Thyroid gland (tissue), 4 donors: ENCODE measurements around the gene INTS11.

Experiments used
- POLR2A ChIP-seq, 2 donors: fragments of 450-650 bp; IDR thresholded peaks; one replicate each; pipeline ENCODE4 v1.6.1; 2017; ENCODE audit warnings: antibody characterized with exemption in 2 of 2, mild to moderate bottlenecking in 2 of 2, moderate library complexity in 1 of 2
- TF ChIP-seq, protein P1 (sequence below), 6 experiments: fragments of 200-600 bp in 3 of 6; fragments of 450-650 bp in 3 of 6; sonication (generic) in 3 of 6; IDR thresholded peaks; one replicate each; pipeline ENCODE4 v1.5.1; 2016 to 2019; ENCODE audit warnings: antibody characterized with exemption in 6 of 6, mild to moderate bottlenecking in 2 of 6, inconsistent platforms in 1 of 6, moderate library complexity in 1 of 6

DNA sequence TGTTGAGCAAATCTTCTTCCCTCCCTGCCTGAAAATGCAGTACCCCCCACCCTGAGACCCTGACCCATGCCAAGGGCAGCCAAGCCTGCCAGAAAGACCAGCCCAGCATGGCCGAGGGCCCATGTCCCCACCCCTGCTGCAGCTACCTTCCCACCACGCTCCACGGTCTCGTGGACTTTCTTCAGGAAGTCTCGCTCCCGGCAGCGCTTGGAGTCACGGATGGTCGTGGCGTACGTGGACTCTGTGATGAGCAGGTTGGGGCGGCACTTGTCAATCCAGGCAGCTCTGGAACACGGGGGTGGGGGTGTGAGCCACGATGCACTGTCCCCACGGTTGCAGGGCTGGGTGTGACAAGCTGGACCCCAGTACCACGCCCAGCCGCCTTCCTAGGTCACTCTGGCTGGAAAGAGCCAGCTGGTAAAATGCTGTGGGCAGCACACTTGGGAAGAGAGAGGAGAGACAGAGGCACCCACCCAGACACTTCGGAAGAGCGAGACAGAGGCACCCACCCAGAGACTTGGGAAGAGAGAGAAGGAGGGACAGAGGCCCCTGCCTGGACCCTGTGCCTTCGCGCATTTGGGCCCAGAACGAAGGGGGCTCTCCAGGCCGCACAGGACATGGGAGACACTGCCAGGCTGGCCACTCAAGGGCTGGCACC is 9.7 kb downstream of the INTS11 start:
- TF ChIP-seq, protein P1, sequence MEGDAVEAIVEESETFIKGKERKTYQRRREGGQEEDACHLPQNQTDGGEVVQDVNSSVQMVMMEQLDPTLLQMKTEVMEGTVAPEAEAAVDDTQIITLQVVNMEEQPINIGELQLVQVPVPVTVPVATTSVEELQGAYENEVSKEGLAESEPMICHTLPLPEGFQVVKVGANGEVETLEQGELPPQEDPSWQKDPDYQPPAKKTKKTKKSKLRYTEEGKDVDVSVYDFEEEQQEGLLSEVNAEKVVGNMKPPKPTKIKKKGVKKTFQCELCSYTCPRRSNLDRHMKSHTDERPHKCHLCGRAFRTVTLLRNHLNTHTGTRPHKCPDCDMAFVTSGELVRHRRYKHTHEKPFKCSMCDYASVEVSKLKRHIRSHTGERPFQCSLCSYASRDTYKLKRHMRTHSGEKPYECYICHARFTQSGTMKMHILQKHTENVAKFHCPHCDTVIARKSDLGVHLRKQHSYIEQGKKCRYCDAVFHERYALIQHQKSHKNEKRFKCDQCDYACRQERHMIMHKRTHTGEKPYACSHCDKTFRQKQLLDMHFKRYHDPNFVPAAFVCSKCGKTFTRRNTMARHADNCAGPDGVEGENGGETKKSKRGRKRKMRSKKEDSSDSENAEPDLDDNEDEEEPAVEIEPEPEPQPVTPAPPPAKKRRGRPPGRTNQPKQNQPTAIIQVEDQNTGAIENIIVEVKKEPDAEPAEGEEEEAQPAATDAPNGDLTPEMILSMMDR (IDR thresholded peaks at IDR 0.05): no peak
- no peak for TF ChIP-seq POLR2A (IDR thresholded peaks at IDR 0.05)
